CD4-positive, CD25-positive, alpha-beta regulatory T cell (primary cell): Measurements from ENCODE around the gene TANC1. TPM values are rescaled to one million over a fixed set of nuclear protein-coding genes. Genes with fewer than 3 reads are reported as not detected.

ENCODE experiments used
- ATAC-seq, 2 donors: fragments of 150-1000 bp; cut with Tn5 transposase; one replicate each; pipeline ENCODE4 v1.10.0; 2021; ENCODE audit warnings: low read depth in 2 of 2, moderate number of reproducible peaks in 2 of 2, moderate library complexity in 1 of 2
- DNase-seq, 3 donors: peaks; one replicate each; pipeline versions ENCODE4 v3.0.0 to v3.0.0-alpha.2; 2012 to 2022; ENCODE audit warnings: mixed read lengths in 1 of 3
- H3K27ac ChIP-seq: one replicate; pipeline ENCODE4 v1.7.0; 2013; ENCODE audit warnings: mild to moderate bottlenecking, low read length; ENCODE audit not compliant: insufficient read depth, poor library complexity, severe bottlenecking
- H3K27me3 ChIP-seq: one replicate; pipeline ENCODE4 v1.7.0; 2013; ENCODE audit warnings: low read length; ENCODE audit not compliant: control insufficient read depth, insufficient read depth
- H3K36me3 ChIP-seq: one replicate; pipeline ENCODE4 v1.7.0; 2013; ENCODE audit warnings: mild to moderate bottlenecking, low read length, moderate library complexity; ENCODE audit not compliant: control insufficient read depth, insufficient read depth
- H3K4me1 ChIP-seq: 2 replicates; pipeline ENCODE4 v1.7.0; 2013; ENCODE audit warnings: mild to moderate bottlenecking, low read length; ENCODE audit not compliant: insufficient read depth, control insufficient read depth, poor library complexity, severe bottlenecking
- H3K4me3 ChIP-seq: one replicate; pipeline ENCODE4 v1.7.0; 2013; ENCODE audit warnings: low read depth, mild to moderate bottlenecking, low read length, moderate library complexity
- H3K9me3 ChIP-seq, 2 experiments: 1 replicate in 1 of 2; 2 replicates in 1 of 2; pipeline ENCODE4 v1.7.0; 2013; ENCODE audit warnings: low read length in 2 of 2, mild to moderate bottlenecking in 1 of 2, moderate library complexity in 1 of 2; ENCODE audit not compliant: control insufficient read depth in 2 of 2
- H3K27ac Mint-ChIP-seq, 3 donors: one replicate each; pipeline ENCODE4 v1.8.0; 2020 to 2022; ENCODE audit warnings: mild to moderate bottlenecking in 3 of 3, mixed read lengths in 3 of 3, moderate library complexity in 2 of 3
- H3K27me3 Mint-ChIP-seq: one replicate; pipeline ENCODE4 v1.8.0; 2022; ENCODE audit warnings: mild to moderate bottlenecking, mixed read lengths
- H3K36me3 Mint-ChIP-seq: one replicate; pipeline ENCODE4 v1.8.0; 2020; ENCODE audit warnings: mixed read lengths
- H3K4me1 Mint-ChIP-seq, 4 donors: one replicate each; pipeline ENCODE4 v1.8.0; 2020 to 2022; ENCODE audit warnings: mixed read lengths in 4 of 4, mild to moderate bottlenecking in 1 of 4
- H3K4me3 Mint-ChIP-seq, 4 donors: one replicate each; pipeline ENCODE4 v1.8.0; 2020 to 2022; ENCODE audit warnings: mild to moderate bottlenecking in 4 of 4, mixed read lengths in 4 of 4, moderate library complexity in 3 of 4
- H3K9me3 Mint-ChIP-seq, 7 donors: one replicate each; pipeline ENCODE4 v1.8.0; 2020 to 2022; ENCODE audit warnings: mixed read lengths in 7 of 7, mild to moderate bottlenecking in 3 of 7, moderate library complexity in 2 of 7
- polyA plus RNA-seq, 4 donors: library from polyadenylated mRNA; unstranded; fragments of 300-500 nt; fragmentation: Illumina TruSeq; gene quantifications; one replicate each; pipeline ENCODE4 v1.2.3, GENCODE V29; 2021
- total RNA-seq: library from RNA; stranded (reverse); gene quantifications from one replicate; pipeline ENCODE4 v1.2.3, GENCODE V29; 2022

The TANC1 gene
- total and polyA plus RNA-seq, 5 donors from 2014 or later: 0.06 to 0.07 TPM; not detected in 3

DNA sequence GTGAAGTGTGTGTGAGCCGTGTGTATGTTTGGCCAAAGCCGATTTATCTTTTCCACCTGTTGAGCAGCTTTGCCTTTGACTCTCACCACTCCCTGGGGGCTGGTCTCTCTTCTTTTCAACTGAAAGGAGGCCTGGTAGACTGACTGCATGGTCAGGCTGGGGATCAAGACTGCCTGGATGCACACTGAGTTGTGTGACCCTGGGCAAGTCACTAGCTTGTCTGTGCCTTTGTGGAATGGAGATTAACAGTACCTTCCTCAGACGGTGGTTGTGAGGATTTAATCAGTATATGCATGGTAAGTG lies 85.5 kb downstream of the TANC1 start:
- Mint-ChIP-seq H3K9me3 (peaks cover 0 to 2% (median 0%) of the 10 kb centered on the region in 7 donors), H3K4me1 (no peaks in the 10 kb centered on the region), H3K36me3 (no peaks in the 10 kb centered on the region), H3K4me3 (no peak overlapping the region), H3K27ac (no peak overlapping the region), H3K27me3 (peaks cover 30% of the 10 kb centered on the region)
- Histone ChIP-seq H3K4me3 (no peak overlapping the region), H3K4me1 (no peaks in the 10 kb centered on the region), H3K36me3 (no peaks in the 10 kb centered on the region), H3K27me3 (no peaks in the 10 kb centered on the region), H3K9me3 (no peaks in the 10 kb centered on the region), H3K27ac (no peak overlapping the region)
- DNase-seq (no peak), ATAC-seq (no peak)

GRCh38 chr2:159054985-159055384 lies 86.5 kb downstream of the TANC1 start:
- ATAC-seq (no peak), DNase-seq (no peak)
- peaks cover 0 to 3% (median 0%) of the 10 kb centered on the region in 7 donors for H3K9me3 Mint-ChIP-seq
- Histone ChIP-seq H3K9me3 (no peaks in the 10 kb centered on the region), H3K36me3 (no peaks in the 10 kb centered on the region), H3K4me3 (no peak overlapping the region), H3K27me3 (no peaks in the 10 kb centered on the region), H3K4me1 (no peaks in the 10 kb centered on the region), H3K27ac (no peak overlapping the region)
- H3K36me3 Mint-ChIP-seq: no peaks in the 10 kb centered on the region
- no peak overlapping the region for H3K27ac Mint-ChIP-seq
- no peaks in the 10 kb centered on the region for H3K4me1 Mint-ChIP-seq
- H3K4me3 Mint-ChIP-seq: no peak overlapping the region
- peaks cover 26% of the 10 kb centered on the region for H3K27me3 Mint-ChIP-seq

DNA sequence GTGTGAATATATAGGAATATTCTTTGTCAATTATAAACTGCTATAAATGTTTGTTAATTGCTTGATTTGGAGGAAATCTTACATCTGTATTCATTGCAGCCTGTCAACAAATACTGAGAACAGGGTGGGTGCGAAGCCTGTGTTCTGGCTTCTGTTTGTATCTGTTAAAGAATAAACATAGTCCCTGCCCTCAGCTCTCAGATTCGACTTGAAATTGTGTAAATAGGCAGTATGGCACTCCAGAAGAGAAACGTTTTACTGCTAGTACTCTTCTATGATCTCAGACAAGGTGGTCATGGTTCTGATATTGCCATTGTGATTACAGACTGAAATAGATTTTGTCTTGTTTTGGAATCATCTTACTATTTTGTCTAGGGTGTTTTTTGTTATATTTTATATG lies 92.1 kb downstream of the TANC1 start:
- Mint-ChIP-seq H3K4me3 (no peak overlapping the region), H3K36me3 (no peaks in the 10 kb centered on the region), H3K4me1 (no peaks in the 10 kb centered on the region), H3K9me3 (peaks cover 0 to 3% (median 0%) of the 10 kb centered on the region in 7 donors), H3K27ac (no peak overlapping the region), H3K27me3 (peaks cover 41% of the 10 kb centered on the region)
- Histone ChIP-seq H3K4me1 (no peaks in the 10 kb centered on the region), H3K27ac (no peak overlapping the region), H3K4me3 (no peak overlapping the region), H3K9me3 (no peaks in the 10 kb centered on the region), H3K36me3 (no peaks in the 10 kb centered on the region), H3K27me3 (no peaks in the 10 kb centered on the region)
- no peak for DNase-seq
- ATAC-seq: no peak

DNA sequence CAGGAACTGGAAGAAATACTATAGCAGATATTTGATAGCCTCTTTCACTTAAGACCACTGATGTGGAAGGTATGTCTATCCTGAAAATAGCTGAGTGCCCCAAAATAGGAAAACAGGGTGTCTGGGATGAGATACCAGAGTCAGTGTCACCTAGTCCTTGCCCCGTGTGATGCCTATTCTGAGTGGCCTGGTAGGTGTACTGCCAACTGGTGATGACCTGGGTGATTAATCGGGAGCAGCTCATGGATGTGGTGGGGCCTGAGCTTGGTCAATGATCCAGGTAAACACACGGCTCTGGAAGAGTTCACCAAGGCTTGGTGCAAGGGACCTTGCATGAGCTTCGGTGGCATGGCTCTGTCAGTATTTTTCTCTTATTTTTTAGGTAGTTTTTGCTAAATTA lies 95.2 kb downstream of the TANC1 start:
- ATAC-seq (no peak), DNase-seq (no peak)
- Mint-ChIP-seq H3K4me3 (no peak overlapping the region), H3K27me3 (peaks cover 24% of the 10 kb centered on the region), H3K36me3 (no peaks in the 10 kb centered on the region), H3K9me3 (peaks cover 0 to 3% (median 0%) of the 10 kb centered on the region in 7 donors), H3K4me1 (no peaks in the 10 kb centered on the region), H3K27ac (no peak overlapping the region)
- H3K4me1 ChIP-seq: no peaks in the 10 kb centered on the region
- no peak overlapping the region for H3K4me3 ChIP-seq
- H3K27ac ChIP-seq: no peak overlapping the region
- H3K27me3 ChIP-seq: no peaks in the 10 kb centered on the region
- H3K36me3 ChIP-seq: no peaks in the 10 kb centered on the region
- H3K9me3 ChIP-seq: no peaks in the 10 kb centered on the region

GRCh38 chr2:159064446-159065301 lies 96.2 kb downstream of the TANC1 start:
- Histone ChIP-seq H3K4me1 (no peaks in the 10 kb centered on the region), H3K36me3 (no peaks in the 10 kb centered on the region), H3K27me3 (no peaks in the 10 kb centered on the region), H3K9me3 (no peaks in the 10 kb centered on the region), H3K4me3 (no peak overlapping the region), H3K27ac (no peak overlapping the region)
- H3K36me3 Mint-ChIP-seq: no peaks in the 10 kb centered on the region
- peaks cover 23% of the 10 kb centered on the region for H3K27me3 Mint-ChIP-seq
- no peak for ATAC-seq
- no peak overlapping the region for H3K27ac Mint-ChIP-seq
- H3K4me3 Mint-ChIP-seq: no peak overlapping the region
- peaks cover 0 to under 1% (median 0%) of the 10 kb centered on the region in 7 donors for H3K9me3 Mint-ChIP-seq
- no peaks in the 10 kb centered on the region for H3K4me1 Mint-ChIP-seq
- no peak for DNase-seq

DNA sequence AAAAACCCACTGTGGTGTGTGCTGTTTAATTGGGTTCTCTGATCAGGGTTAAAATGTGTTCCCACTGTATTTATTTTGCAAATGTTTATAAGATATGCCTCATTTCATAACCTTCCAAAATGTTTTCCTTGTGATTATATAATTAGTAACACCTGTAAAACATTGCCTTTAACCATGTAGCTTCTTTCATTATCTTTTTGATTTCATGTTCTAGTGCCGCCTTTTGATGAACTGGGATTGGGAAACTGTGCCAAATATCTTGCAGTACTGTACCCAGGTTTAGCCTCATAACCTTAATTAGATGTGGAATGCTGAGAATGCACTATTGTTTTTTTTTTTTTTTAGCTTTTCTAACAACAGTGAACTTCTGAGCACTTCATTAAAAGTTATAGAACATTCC lies 96.9 kb downstream of the TANC1 start:
- DNase-seq (no peak), ATAC-seq (no peak)
- Histone ChIP-seq H3K36me3 (no peaks in the 10 kb centered on the region), H3K27ac (no peak overlapping the region), H3K4me3 (no peak overlapping the region), H3K27me3 (no peaks in the 10 kb centered on the region), H3K4me1 (no peaks in the 10 kb centered on the region), H3K9me3 (no peaks in the 10 kb centered on the region)
- H3K27me3 Mint-ChIP-seq: peaks cover 23% of the 10 kb centered on the region
- no peaks in the 10 kb centered on the region for H3K4me1 Mint-ChIP-seq
- no peak overlapping the region for H3K27ac Mint-ChIP-seq
- H3K9me3 Mint-ChIP-seq: no peaks in the 10 kb centered on the region
- H3K4me3 Mint-ChIP-seq: no peak overlapping the region
- no peaks in the 10 kb centered on the region for H3K36me3 Mint-ChIP-seq

DNA sequence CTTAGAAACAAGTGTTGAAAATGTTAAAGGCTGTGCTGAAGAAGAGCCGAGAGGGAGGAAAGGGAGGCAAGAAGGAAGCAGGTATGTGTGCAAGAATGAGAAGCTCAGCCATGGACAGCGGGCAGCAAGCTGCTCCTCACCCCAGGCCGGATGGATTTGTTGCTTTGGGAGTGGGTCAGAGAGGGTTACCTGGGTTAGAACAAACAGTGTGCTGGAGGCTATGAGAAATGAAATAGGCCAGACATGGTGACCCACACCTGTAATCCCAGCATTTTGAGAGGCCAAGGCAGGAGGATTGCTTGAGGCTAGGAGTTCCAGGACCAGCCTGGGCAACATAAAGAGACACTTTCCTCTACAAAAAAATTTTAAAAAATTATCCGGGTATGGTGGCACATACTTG lies 97.5 kb downstream of the TANC1 start:
- Mint-ChIP-seq H3K27me3 (peaks cover 19% of the 10 kb centered on the region), H3K36me3 (no peaks in the 10 kb centered on the region), H3K9me3 (no peaks in the 10 kb centered on the region), H3K4me1 (no peaks in the 10 kb centered on the region), H3K27ac (no peak overlapping the region), H3K4me3 (no peak overlapping the region)
- H3K9me3 ChIP-seq: no peaks in the 10 kb centered on the region
- no peaks in the 10 kb centered on the region for H3K27me3 ChIP-seq
- no peak overlapping the region for H3K4me3 ChIP-seq
- H3K4me1 ChIP-seq: no peaks in the 10 kb centered on the region
- H3K27ac ChIP-seq: no peak overlapping the region
- no peak for ATAC-seq
- DNase-seq: no peak
- H3K36me3 ChIP-seq: no peaks in the 10 kb centered on the region

DNA sequence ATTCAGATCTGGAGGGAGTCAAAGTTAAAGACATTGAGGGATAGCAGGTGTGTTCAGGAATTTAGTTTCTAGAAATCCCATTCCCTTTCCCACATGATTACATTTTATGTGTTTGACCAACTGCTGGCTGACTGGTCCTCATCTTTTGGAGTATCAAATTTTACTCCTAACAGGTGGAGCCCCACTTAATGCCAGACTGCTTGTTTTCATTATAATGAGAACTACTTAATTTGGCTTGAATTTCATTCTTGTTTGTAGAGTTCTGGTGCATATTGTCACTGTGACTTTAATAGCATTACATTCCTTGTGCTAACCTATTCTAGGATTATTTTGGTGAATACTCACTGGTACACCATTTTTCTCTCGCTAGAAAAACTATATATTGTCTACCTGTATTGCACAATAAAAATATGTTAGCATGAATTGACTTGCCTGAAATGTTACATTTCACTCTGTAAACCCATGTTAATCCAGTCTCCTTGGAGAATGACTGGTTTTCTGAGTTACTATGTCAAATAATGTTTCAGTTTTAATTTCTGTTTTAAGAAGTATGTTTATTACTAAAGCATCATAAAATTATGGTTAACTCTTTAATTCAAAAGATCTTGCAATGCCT lies 98.2 kb downstream of the TANC1 start:
- Mint-ChIP-seq H3K36me3 (no peaks in the 10 kb centered on the region), H3K4me1 (no peaks in the 10 kb centered on the region), H3K27me3 (peaks cover 15% of the 10 kb centered on the region), H3K27ac (no peak overlapping the region), H3K4me3 (no peak overlapping the region), H3K9me3 (no peaks in the 10 kb centered on the region)
- Histone ChIP-seq H3K4me1 (no peaks in the 10 kb centered on the region), H3K9me3 (no peaks in the 10 kb centered on the region), H3K27me3 (no peaks in the 10 kb centered on the region), H3K4me3 (no peak overlapping the region), H3K36me3 (no peaks in the 10 kb centered on the region), H3K27ac (no peak overlapping the region)
- DNase-seq (no peak), ATAC-seq (no peak)
